IPS-20b (cell line): ENCODE data around the gene ENPP3.

Source experiments
- H3K27ac ChIP-seq: one replicate; pipeline ENCODE4 v1.5.1; 2013; ENCODE audit warnings: low read length
- H3K27me3 ChIP-seq: 2 replicates; pipeline ENCODE4 v1.6.1; 2013; ENCODE audit warnings: mild to moderate bottlenecking, low read length, inconsistent platforms; ENCODE audit not compliant: insufficient read depth
- H3K36me3 ChIP-seq: 2 replicates; pipeline ENCODE4 v1.6.1; 2013; ENCODE audit warnings: low read depth, mild to moderate bottlenecking, inconsistent platforms, low read length, moderate library complexity; ENCODE audit not compliant: insufficient read depth
- H3K4me1 ChIP-seq: 2 replicates; pipeline ENCODE4 v1.6.1; 2013; ENCODE audit warnings: mild to moderate bottlenecking, control low read depth, inconsistent platforms, low read length, moderate library complexity; ENCODE audit not compliant: insufficient read depth
- H3K4me3 ChIP-seq: 2 replicates; pipeline ENCODE4 v1.5.1; 2013; ENCODE audit warnings: mild to moderate bottlenecking, low read length, inconsistent platforms
- H3K9ac ChIP-seq: 2 replicates; pipeline ENCODE4 v1.6.1; 2013; ENCODE audit warnings: low read depth, mild to moderate bottlenecking, inconsistent platforms, low read length, moderate library complexity
- H3K9me3 ChIP-seq: 2 replicates; pipeline ENCODE4 v1.6.1; 2013; ENCODE audit warnings: mild to moderate bottlenecking, low read depth, low read length, inconsistent platforms; ENCODE audit not compliant: insufficient read depth

The ENPP3 gene

GRCh38 chr6:131791476-131791875 is 154.4 kb downstream of the ENPP3 start:
- Histone ChIP-seq H3K27ac (no peak overlapping the region), H3K27me3 (no peaks in the 10 kb centered on the region), H3K9me3 (no peaks in the 10 kb centered on the region), H3K9ac (no peak overlapping the region), H3K4me1 (no peaks in the 10 kb centered on the region; the same call in 1 of the 2 replicates), H3K4me3 (no peak overlapping the region), H3K36me3 (no peaks in the 10 kb centered on the region)

GRCh38 chr6:131792091-131792496 is 155.0 kb downstream of the ENPP3 start:
- Histone ChIP-seq H3K4me1 (no peaks in the 10 kb centered on the region; the same call in 1 of the 2 replicates), H3K4me3 (no peak overlapping the region), H3K27ac (no peak overlapping the region), H3K9me3 (no peaks in the 10 kb centered on the region), H3K9ac (no peak overlapping the region), H3K27me3 (no peaks in the 10 kb centered on the region), H3K36me3 (no peaks in the 10 kb centered on the region)

GRCh38 chr6:131795366-131795765 is 158.3 kb downstream of the ENPP3 start:
- Histone ChIP-seq H3K27ac (no peak overlapping the region), H3K4me3 (no peak overlapping the region), H3K9ac (no peak overlapping the region), H3K27me3 (no peaks in the 10 kb centered on the region), H3K4me1 (no peaks in the 10 kb centered on the region; the same call in 1 of the 2 replicates), H3K36me3 (no peaks in the 10 kb centered on the region), H3K9me3 (no peaks in the 10 kb centered on the region)
